ENCODE measurements around the gene LTBP3. TPM values are rescaled to one million over a fixed set of nuclear protein-coding genes. Genes with fewer than 3 reads are reported as not detected.

The LTBP3 gene
- total RNA-seq, 1 donor from 2014 or later, result 91.9 TPM

DNA sequence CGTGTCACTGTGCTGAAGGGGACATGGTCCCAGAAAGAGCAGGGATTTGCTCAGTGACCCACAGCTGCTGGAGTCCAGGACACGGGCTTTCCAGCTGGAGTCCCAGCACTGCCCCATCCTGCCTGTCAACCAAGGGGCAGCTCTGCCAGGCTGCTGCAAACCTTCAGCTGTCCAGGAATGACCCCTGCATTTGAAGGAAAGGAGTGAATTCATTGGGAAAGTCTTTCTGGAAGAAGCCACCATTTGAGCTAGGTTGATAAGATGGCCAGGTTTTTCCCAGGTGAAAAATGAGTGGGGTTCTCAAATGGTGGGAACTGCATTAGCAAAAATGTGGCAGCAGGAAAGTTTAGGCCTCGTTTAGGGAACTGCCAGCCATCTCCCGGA lies 28.1 kb upstream of the LTBP3 start:
- no peak for DNase-seq (ENCODE audit: low spot score)

- DNase-seq (ENCODE audit: low spot score), result no peak
Measured at GRCh38 chr11:65585396-65586246, 27.5 kb upstream of the LTBP3 start.

GRCh38 chr11:65584723-65585171 lies 26.6 kb upstream of the LTBP3 start:
- no peak for DNase-seq (ENCODE audit: low spot score)

GRCh38 chr11:65584106-65584505 lies 25.9 kb upstream of the LTBP3 start:
- no peak for DNase-seq (ENCODE audit: low spot score)

DNA sequence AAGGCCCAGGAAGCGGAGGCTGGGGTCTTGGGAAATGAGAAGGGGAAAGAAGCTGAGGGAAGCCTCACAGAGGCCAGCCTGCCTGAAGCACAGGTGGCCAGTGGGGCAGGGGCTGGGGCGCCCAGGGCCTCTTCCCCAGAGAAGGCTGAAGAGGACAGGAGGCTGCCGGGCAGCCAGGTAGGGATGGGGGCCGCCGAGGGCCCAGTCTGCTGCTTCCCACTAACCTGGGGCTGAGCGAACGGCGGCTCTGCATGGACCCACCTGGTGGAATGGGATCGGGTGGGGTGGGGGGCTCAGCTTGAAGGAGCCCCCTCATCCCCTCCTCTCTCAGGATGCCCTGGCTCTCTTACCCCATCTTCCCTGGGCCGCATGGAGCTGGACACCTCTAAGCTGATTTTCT lies 25.4 kb upstream of the LTBP3 start:
- DNase-seq (ENCODE audit: low spot score), result no peak

GRCh38 chr11:65581928-65582327 lies 23.8 kb upstream of the LTBP3 start:
- DNase-seq (ENCODE audit: low spot score), result no peak

- DNase-seq (ENCODE audit: low spot score), result no peak
Measured at GRCh38 chr11:65580756-65581155, 22.6 kb upstream of the LTBP3 start.

GRCh38 chr11:65580031-65580692 lies 22.0 kb upstream of the LTBP3 start:
- no peak for DNase-seq (ENCODE audit: low spot score)

DNA sequence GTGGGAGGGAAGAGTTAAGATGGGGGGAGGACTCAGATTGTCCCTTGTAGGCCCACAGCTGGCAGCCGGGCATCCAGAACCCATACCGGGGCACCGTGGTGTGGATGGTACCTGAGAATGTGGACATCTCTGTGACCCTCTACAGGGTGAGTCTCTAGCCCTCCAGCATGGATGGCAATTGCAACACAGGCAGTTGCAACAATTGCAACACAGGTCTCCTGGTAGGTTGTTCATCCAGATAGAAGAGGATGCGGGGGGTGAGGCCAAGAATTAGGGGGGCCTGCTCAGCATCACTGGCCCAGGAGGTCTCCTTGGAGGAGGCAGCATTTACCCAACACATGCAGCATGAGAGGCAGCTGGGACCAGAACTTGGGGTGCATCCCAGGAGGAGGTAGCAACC lies 21.1 kb upstream of the LTBP3 start:
- no peak for DNase-seq (ENCODE audit: low spot score)

- DNase-seq (ENCODE audit: low spot score), result no peak
Measured at GRCh38 chr11:65578667-65579066, 20.5 kb upstream of the LTBP3 start.

- no peak for DNase-seq (ENCODE audit: low spot score)
Measured at GRCh38 chr11:65578134-65578533, 20.0 kb upstream of the LTBP3 start.

- DNase-seq (ENCODE audit: low spot score), result no peak
Measured at GRCh38 chr11:65577756-65578109, 19.6 kb upstream of the LTBP3 start.

DNA sequence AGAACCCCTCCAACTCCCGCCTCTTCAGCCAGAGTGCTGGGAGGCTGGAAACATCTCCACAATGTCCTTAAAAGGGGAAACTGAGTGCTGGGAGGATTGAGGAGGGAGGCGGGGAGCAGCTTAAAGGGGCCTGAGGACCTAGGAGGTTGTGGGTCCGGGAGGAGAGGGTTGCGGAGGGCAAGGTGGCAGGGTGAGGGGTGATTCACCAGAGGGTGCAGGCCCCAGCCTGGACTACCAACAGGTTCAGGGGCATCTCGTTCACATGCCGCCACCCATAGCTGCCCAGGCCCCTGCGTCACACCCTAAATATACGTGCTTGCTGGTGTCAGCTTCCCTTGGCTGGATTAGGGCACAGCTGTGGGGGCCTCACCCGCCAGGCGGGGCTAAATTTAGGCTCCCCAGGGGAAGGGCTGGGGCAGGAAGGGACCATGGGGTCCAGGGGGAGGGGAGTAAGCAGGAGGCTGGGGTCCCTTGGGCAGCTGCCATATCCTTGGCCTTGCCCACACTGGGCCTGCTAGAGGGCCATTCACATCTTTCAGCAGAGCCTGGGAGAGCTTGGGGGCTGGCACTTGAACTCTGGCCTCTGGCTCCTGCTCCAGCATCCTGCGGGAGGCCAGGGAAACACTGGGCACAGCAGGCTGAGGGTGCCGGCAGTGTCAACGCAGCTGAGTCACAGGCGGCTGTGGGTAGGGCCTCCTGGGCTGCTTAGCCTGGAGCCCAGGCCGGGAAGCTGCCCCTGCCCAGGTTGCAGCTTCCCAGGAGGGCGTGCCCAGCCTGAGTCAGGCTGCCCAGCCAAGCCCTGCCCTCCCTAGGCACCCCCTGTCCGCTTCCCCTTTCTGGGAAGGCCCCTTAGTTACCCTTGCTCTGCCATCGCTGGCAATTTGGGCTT lies 19.0 kb upstream of the LTBP3 start:
- peak; percentile 96 for DNase-seq (ENCODE audit: low spot score)

DNA sequence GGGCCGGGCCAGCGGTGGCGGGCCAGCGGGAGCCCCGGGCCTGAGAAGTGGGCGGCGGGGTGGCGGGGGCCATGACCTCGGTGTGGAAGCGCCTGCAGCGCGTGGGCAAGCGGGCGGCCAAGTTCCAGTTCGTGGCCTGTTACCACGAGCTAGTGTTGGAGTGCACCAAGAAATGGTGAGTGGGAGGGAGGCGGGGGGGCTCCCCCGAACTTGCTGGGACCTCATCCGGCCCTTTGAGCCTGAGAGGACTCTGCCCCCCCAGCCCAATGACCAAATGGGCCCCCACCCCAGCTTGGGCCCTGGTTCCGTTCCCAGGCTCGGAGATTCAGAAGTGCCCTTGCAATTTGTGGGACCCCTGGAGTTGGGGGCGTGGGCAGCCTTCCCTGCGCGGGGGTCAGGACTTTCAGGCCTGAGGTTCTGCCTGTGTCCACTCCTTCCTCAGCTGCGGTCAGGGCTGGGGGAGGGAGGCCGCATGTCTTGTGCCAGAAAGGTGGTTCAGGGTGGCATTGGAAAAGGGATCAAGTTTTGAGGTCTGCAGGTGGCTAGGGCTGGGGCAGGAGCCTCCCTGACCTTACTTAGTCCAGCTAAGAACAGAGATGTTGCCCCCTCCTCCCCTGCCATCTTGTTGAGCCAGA lies 18.2 kb upstream of the LTBP3 start:
- no peak for DNase-seq (ENCODE audit: low spot score)

- DNase-seq (ENCODE audit: low spot score), result no peak
Measured at GRCh38 chr11:65575568-65576231, 17.5 kb upstream of the LTBP3 start, which contains the start of gene EHBP1L1. EHBP1L1 (plus strand) TSS chr11:65576053; CDS start chr11:65576303, 250 bp downstream.

DNA sequence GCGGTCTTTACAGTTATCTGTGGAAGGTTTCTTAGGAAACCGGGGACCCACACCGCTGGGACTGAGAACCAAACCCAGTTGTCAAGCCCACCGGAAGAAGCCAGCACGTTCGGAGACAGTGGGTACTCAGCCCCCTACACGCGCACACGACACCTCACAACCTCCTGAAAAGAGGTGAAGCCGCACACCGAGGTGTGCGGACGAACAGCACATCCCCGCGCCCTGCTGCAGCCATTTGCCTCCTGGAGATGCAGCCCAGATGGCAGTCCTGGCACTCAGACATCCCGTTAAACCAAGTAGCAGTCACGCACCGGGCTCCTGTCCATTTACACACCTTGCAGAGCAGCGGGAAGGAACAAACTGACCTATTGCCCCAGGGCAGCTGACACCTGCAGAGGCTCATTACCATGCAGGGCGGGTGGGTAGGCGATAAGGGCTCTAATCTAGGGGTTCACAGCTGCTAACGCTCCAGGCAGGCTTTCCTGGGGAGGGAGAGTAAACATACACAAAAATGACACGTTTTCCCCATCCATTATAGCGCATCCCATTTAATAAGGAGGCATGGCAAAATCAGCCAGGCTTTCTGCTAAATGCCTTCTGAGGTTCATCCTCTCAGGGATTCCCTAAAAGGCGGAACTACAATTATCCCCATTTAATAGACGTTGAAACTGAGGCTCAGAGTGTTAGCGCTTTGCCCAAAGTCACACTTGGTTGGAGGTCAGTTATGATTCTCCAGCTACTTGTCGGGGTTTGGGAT lies 16.8 kb upstream of the LTBP3 start:
- DNase-seq (ENCODE audit: low spot score), result no peak

GRCh38 chr11:65574109-65574810 lies 16.1 kb upstream of the LTBP3 start:
- DNase-seq (ENCODE audit: low spot score), result peak; percentile 97

DNA sequence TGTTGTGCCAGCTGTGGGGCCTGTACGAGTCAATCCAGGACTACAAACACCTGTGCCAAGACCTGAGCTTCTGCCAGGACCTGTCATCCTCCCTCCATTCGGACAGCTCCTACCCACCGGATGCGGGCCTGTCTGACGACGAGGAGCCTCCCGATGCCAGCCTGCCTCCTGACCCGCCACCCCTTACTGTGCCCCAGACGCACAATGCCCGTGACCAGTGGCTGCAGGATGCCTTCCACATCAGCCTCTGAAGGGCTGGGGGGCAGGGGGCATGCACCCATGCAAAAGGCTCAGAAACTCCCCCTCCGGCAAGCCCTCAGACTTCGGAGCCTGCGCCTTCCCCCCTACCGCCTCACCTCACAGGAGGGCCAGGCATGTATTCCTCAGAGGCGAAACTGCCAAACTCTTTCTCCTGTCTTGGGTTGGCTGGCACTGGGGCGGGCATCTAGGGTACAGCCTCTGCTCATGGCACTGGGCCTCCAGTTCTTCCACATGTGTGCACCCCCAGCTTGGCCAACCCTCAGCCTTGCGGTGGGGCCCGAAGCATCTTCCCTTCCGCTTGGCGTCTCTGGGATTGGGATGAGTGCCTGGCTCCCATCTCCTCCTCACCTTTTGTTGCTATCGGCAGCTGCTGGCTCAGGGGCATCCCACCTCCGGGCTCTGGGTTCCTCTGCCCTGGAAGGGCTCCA lies 15.4 kb upstream of the LTBP3 start:
- DNase-seq (ENCODE audit: low spot score), result no peak

Measured in mesenteric fat pad (tissue), 1 donor.